Endothelial cell of umbilical vein (primary cell): ENCODE measurements around the gene AZI2. TPM values are rescaled to one million over a fixed set of nuclear protein-coding genes. Genes with fewer than 3 reads are reported as not detected.

Experiments used
- BruUV-seq: library from RNA; stranded (reverse); fragments of 400-500 nt; replicated peaks from 2 replicates; lab custom pipeline; 2021; lab: Mats Ljungman, UMichigan
- CTCF ChIA-PET: fragments of 300-600, 350-600 bp; sonication (Branson Sonifier 250); formaldehyde crosslinking; loops from one replicate; lab custom pipeline; 2021; ENCODE audit warnings: antibody characterized with exemption, inconsistent platforms; lab: Charles Lee
- POLR2A ChIA-PET: fragments of 300-600, 350-600 bp; sonication (Branson Sonifier 250); formaldehyde crosslinking; loops from one replicate; lab custom pipeline; 2021; ENCODE audit warnings: antibody characterized with exemption, inconsistent platforms; lab: Charles Lee
- DNase-seq: peaks from one replicate; pipeline ENCODE4 v3.0.0-alpha.2; 2011; ENCODE audit warnings: low read depth, low spot score
- FAIRE-seq: peaks from 2 replicates; lab custom pipeline; 2011; peaks lifted over from hg19 to GRCh38; lab: Jason Lieb, UNC
- H2AFZ ChIP-seq: 2 replicates; pipeline ENCODE4 v1.6.0; 2012; ENCODE audit warnings: low read depth, low read length, control low read depth, inconsistent platforms
- H3K27ac ChIP-seq: 2 replicates; pipeline ENCODE4 v1.5.1; 2011; ENCODE audit warnings: low read depth, mild to moderate bottlenecking, control low read depth, low read length, moderate library complexity; ENCODE audit not compliant: insufficient read depth
- H3K27me3 ChIP-seq, 2 experiments: 2 replicates each; pipeline versions ENCODE4 v1.6.0 to v1.6.1; 2011; ENCODE audit warnings: low read length in 2 of 2, mixed read lengths in 1 of 2; ENCODE audit not compliant: control insufficient read depth in 2 of 2, insufficient read depth in 2 of 2
- H3K36me3 ChIP-seq, 2 experiments: 2 replicates in 1 of 2; 3 replicates in 1 of 2; pipeline ENCODE4 v1.5.1; 2011; ENCODE audit warnings: low read length in 2 of 2, mild to moderate bottlenecking in 1 of 2, moderate library complexity in 1 of 2; ENCODE audit not compliant: control insufficient read depth in 2 of 2, insufficient read depth in 2 of 2; ENCODE audit errors: extremely low read depth in 1 of 2
- H3K4me1 ChIP-seq: 3 replicates; pipeline ENCODE4 v1.5.1; 2011; ENCODE audit warnings: mild to moderate bottlenecking, low read length; ENCODE audit not compliant: control insufficient read depth, insufficient read depth; ENCODE audit errors: extremely low read depth
- H3K4me2 ChIP-seq: 2 replicates; pipeline ENCODE4 v1.6.1; 2011; ENCODE audit warnings: low read length, control low read depth, mixed read lengths; ENCODE audit not compliant: insufficient read depth
- H3K4me3 ChIP-seq, 3 experiments: fragments of 200-600 bp in 1 of 3; sonication (generic), shearing (Covaris generic) in 1 of 3; replicated peaks in 1 of 3; 2 replicates each; pipeline ENCODE4 v1.5.1; 2011 to 2016; ENCODE audit warnings: control low read depth in 3 of 3, low read length in 3 of 3, mild to moderate bottlenecking in 2 of 3, inconsistent platforms in 1 of 3, low read depth in 1 of 3, moderate library complexity in 1 of 3; ENCODE audit not compliant: insufficient read depth in 1 of 3
- H3K79me2 ChIP-seq: 2 replicates; pipeline ENCODE4 v1.6.0; 2012; ENCODE audit warnings: low read length, inconsistent platforms; ENCODE audit not compliant: control insufficient read depth, insufficient read depth
- H3K9ac ChIP-seq: replicated peaks from 2 replicates; pipeline ENCODE3; 2011; ENCODE audit warnings: low read length, control low read depth; ENCODE audit not compliant: insufficient read depth; ENCODE audit errors: extremely low read depth
- H3K9me1 ChIP-seq: replicated peaks from 3 replicates; pipeline ENCODE4 v1.6.0; 2011; ENCODE audit warnings: mild to moderate bottlenecking, low read length; ENCODE audit not compliant: control insufficient read depth, insufficient read depth; ENCODE audit errors: extremely low read depth
- H3K9me3 ChIP-seq: replicated peaks from 2 replicates; pipeline ENCODE4 v1.5.1; 2012; ENCODE audit warnings: low read length, inconsistent platforms; ENCODE audit not compliant: control insufficient read depth, insufficient read depth
- H4K20me1 ChIP-seq: replicated peaks from 2 replicates; pipeline ENCODE3; 2011; ENCODE audit warnings: mild to moderate bottlenecking, low read length; ENCODE audit not compliant: control insufficient read depth, insufficient read depth; ENCODE audit errors: extremely low read depth
- CTCF ChIP-seq, 2 donors: IDR thresholded peaks; 1 replicate in 1 of 2; 2 replicates in 1 of 2; pipeline ENCODE4 v1.5.1; 2011; ENCODE audit warnings: low read length in 2 of 2, mild to moderate bottlenecking in 2 of 2, moderate library complexity in 2 of 2, control low read depth in 1 of 2, inconsistent platforms in 1 of 2, low read depth in 1 of 2; ENCODE audit not compliant: insufficient read depth in 1 of 2; ENCODE audit errors: extremely low read depth in 1 of 2
- EZH2 ChIP-seq: IDR thresholded peaks from 2 replicates; pipeline ENCODE4 v1.6.1; 2012; ENCODE audit warnings: borderline replicate concordance, low read depth, mild to moderate bottlenecking, moderate library complexity, low read length, inconsistent platforms; ENCODE audit not compliant: severe bottlenecking
- FOS ChIP-seq: IDR thresholded peaks from 2 replicates; pipeline ENCODE4 v1.6.1; 2011; ENCODE audit warnings: mild to moderate bottlenecking, low read length, moderate library complexity, borderline replicate concordance; ENCODE audit not compliant: insufficient read depth
- GATA2 ChIP-seq: IDR thresholded peaks from 2 replicates; pipeline ENCODE4 v1.7.0; 2011; ENCODE audit warnings: low read depth, mild to moderate bottlenecking, moderate library complexity, mixed read lengths, low read length; ENCODE audit not compliant: insufficient read length, insufficient read depth
- JUN ChIP-seq: IDR thresholded peaks from 2 replicates; pipeline ENCODE4 v1.6.1; 2011; ENCODE audit warnings: borderline replicate concordance, low read depth; ENCODE audit not compliant: insufficient read length, insufficient read depth
- MAX ChIP-seq: IDR thresholded peaks from 2 replicates; pipeline ENCODE4 v1.6.1; 2011; ENCODE audit not compliant: insufficient read depth, insufficient read length
- MYC ChIP-seq: IDR thresholded peaks from one replicate; pipeline ENCODE4 v1.6.1; 2011; ENCODE audit warnings: mild to moderate bottlenecking, low read depth, low read length
- POLR2A ChIP-seq: IDR thresholded peaks from 2 replicates; pipeline ENCODE4 v1.6.1; 2012; ENCODE audit warnings: low read depth, mild to moderate bottlenecking, control low read depth, low read length
- POLR2AphosphoS5 ChIP-seq: IDR thresholded peaks from 2 replicates; pipeline ENCODE4 v1.6.1; 2012; ENCODE audit warnings: low read depth, mild to moderate bottlenecking, control low read depth, low read length, moderate library complexity; ENCODE audit not compliant: insufficient read depth
- dilution Hi-C: fragments of 300-500 bp; cut with MboI; formaldehyde crosslinking; loops from one replicate; pipeline ENCODE4 v1.15.0; 2019; ENCODE audit warnings: low sequenced_read_pairs; ENCODE audit not compliant: extremely low pct_ligation_motif_present
- intact Hi-C: fragments of 100-400 bp; cut with micrococcal nuclease; formaldehyde crosslinking; loops from one replicate; pipeline ENCODE4 v1.10.0; 2022
- polyA plus RNA-seq, 4 experiments: library from polyadenylated mRNA; depleted of rRNA in 3 of 4; stranded (reverse) in 3 of 4; unstranded in 1 of 4; fragments of >200 nt; gene quantifications; 2 replicates each; pipeline versions ENCODE4 v1.2.1 to v1.2.3, GENCODE V29; 2011 to 2012; ENCODE audit warnings: missing spikeins in 1 of 4
- total RNA-seq: library from RNA; stranded (reverse); gene quantifications from 2 replicates; pipeline ENCODE4 v1.2.3, GENCODE V29; 2021

Gene AZI2
- total and polyA plus RNA-seq, 2 donors (not counting 3 experiments of a cell fraction or from before 2014, with no cell fraction given): 17.4 to 39.5 TPM

GRCh38 chr3:28279770-28280169, 68.9 kb downstream of the AZI2 start:
- intact Hi-C loops: no loop called here
- Histone ChIP-seq H3K9me3 (no peaks in the 10 kb centered on the region), H3K4me3 (no peak overlapping the region), H3K9me1 (no peaks in the 10 kb centered on the region), H3K27me3 (no peaks in the 10 kb centered on the region), H3K4me2 (no peak overlapping the region), H2AFZ (no peak overlapping the region), H3K27ac (no peak overlapping the region), H3K36me3 (no peaks in the 10 kb centered on the region), H3K9ac (no peak overlapping the region), H3K4me1 (no peaks in the 10 kb centered on the region), H4K20me1 (no peaks in the 10 kb centered on the region), H3K79me2 (no peaks in the 10 kb centered on the region)
- dilution Hi-C loops: no loop called here
- ChIA-PET CTCF (no interaction called here), POLR2A (no interaction called here)
- BruUV-seq: no TSS peak
- no peak for TF ChIP-seq MAX
- TF ChIP-seq GATA2: no peak
- no peak for TF ChIP-seq JUN
- TF ChIP-seq MYC: no peak
- TF ChIP-seq EZH2: no peak
- FAIRE-seq: no peak
- DNase-seq: no peak

GRCh38 chr3:28278918-28279317, 69.7 kb downstream of the AZI2 start:
- H3K79me2 ChIP-seq: no peaks in the 10 kb centered on the region
- no peak overlapping the region for H3K4me3 ChIP-seq
- dilution Hi-C loops (no loop called here), intact Hi-C loops (no loop called here)
- H3K27me3 ChIP-seq: no peaks in the 10 kb centered on the region
- H3K4me1 ChIP-seq: no peaks in the 10 kb centered on the region
- H2AFZ ChIP-seq: no peak overlapping the region
- no peaks in the 10 kb centered on the region for H3K9me1 ChIP-seq
- H3K4me2 ChIP-seq: no peak overlapping the region
- no TSS peak for BruUV-seq
- no peaks in the 10 kb centered on the region for H4K20me1 ChIP-seq
- no peak overlapping the region for H3K9ac ChIP-seq
- H3K9me3 ChIP-seq: no peaks in the 10 kb centered on the region
- CTCF ChIA-PET: no interaction called here
- no peaks in the 10 kb centered on the region for H3K36me3 ChIP-seq
- FAIRE-seq (no peak), DNase-seq (no peak)
- POLR2A ChIA-PET: no interaction called here
- TF ChIP-seq EZH2: no peak
- TF ChIP-seq POLR2A: no peak
- no peak for TF ChIP-seq JUN
- no peak for TF ChIP-seq CTCF (IDR thresholded peaks at IDR 0.05; ENCODE audit: extremely low read depth in 1 of 2, insufficient read depth in 1 of 2, low read depth in 1 of 2, low read length in 2 of 2)
- TF ChIP-seq POLR2AphosphoS5: no peak
- TF ChIP-seq FOS: no peak
- TF ChIP-seq MAX: no peak
- TF ChIP-seq MYC: no peak
- TF ChIP-seq GATA2: no peak
- H3K27ac ChIP-seq: no peak overlapping the region
